ENCODE results near the gene SCG2.
A peak's percentile ranks its signal among the peaks of the same experiment; 100 is the strongest.

Gene SCG2, protein sequence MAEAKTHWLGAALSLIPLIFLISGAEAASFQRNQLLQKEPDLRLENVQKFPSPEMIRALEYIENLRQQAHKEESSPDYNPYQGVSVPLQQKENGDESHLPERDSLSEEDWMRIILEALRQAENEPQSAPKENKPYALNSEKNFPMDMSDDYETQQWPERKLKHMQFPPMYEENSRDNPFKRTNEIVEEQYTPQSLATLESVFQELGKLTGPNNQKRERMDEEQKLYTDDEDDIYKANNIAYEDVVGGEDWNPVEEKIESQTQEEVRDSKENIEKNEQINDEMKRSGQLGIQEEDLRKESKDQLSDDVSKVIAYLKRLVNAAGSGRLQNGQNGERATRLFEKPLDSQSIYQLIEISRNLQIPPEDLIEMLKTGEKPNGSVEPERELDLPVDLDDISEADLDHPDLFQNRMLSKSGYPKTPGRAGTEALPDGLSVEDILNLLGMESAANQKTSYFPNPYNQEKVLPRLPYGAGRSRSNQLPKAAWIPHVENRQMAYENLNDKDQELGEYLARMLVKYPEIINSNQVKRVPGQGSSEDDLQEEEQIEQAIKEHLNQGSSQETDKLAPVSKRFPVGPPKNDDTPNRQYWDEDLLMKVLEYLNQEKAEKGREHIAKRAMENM

GRCh38 chr2:223601932-223602666, at the start of gene SCG2:
SCG2 (minus strand) TSS chr2:223602361; CDS start chr2:223599282, 3,079 bp downstream.
- no peak within 1 kb of the TSS for H3K4me3 ChIP-seq (ENCODE audit: low read depth, low read length)

DNA sequence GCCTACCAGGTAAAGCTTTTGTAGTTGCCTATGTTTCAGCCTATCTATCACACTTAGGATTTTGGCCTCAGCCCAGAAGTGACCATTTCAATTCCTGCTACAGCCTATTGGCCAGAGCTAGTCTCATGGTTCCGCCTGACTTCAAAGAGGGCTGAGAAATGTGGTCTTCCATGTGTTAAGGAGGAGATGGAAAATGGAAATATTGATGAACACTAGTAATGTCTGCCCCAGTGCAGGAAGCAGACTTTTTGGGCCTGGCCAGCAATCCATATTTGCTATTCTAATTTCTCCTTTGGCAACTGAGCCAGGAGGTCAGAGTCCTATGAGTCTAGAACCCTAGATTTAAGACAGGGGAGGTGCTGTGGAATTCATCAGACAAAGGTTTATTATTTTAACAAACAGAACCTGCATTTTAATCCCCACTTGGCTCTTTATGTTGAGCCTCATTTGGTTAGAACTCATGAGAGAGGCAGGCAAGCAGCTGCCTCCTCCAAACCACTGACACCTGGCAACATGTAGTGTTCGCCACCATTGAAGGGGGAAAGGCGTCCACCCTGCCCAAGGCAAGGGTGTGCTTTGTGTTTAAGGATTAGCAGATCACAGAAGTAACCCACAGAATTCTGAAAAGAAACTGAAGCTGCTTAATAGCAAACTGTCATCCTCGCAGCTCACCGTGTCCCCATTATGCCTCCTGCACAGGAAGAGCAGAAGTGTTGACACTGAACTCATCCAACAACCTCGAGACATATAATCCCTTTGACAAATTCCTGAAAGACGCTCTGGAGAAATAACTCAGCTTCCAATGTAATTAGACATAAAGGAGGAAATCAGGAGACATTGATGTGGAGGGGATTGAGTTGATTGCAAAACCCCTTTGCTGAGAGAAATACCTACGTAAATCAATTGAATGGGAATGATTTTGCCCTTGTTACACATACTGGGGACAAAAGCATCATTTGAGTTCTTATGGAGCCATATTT, 47.7 kb upstream of the SCG2 start:
- DNase-seq (ENCODE audit: low read depth): no peak
- no peak overlapping the region for H3K4me3 ChIP-seq (ENCODE audit: low read depth, low read length)
- TF ChIP-seq, protein P1, sequence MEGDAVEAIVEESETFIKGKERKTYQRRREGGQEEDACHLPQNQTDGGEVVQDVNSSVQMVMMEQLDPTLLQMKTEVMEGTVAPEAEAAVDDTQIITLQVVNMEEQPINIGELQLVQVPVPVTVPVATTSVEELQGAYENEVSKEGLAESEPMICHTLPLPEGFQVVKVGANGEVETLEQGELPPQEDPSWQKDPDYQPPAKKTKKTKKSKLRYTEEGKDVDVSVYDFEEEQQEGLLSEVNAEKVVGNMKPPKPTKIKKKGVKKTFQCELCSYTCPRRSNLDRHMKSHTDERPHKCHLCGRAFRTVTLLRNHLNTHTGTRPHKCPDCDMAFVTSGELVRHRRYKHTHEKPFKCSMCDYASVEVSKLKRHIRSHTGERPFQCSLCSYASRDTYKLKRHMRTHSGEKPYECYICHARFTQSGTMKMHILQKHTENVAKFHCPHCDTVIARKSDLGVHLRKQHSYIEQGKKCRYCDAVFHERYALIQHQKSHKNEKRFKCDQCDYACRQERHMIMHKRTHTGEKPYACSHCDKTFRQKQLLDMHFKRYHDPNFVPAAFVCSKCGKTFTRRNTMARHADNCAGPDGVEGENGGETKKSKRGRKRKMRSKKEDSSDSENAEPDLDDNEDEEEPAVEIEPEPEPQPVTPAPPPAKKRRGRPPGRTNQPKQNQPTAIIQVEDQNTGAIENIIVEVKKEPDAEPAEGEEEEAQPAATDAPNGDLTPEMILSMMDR (IDR thresholded peaks at IDR 0.05; ENCODE audit: control insufficient read depth, extremely low read depth, insufficient read depth): no peak

More at GRCh38 chr2:223601932-223602666, at the start of gene SCG2:
- TF ChIP-seq, protein P1 (IDR thresholded peaks at IDR 0.05; ENCODE audit: control insufficient read depth, extremely low read depth, insufficient read depth): no peak
- peak; percentile 10 for DNase-seq (ENCODE audit: low read depth)

GRCh38 chr2:223648755-223649154, 46.6 kb upstream of the SCG2 start:
- no peak for DNase-seq (ENCODE audit: low read depth)
- TF ChIP-seq, protein P1 (IDR thresholded peaks at IDR 0.05; ENCODE audit: control insufficient read depth, extremely low read depth, insufficient read depth): no peak
- no peak overlapping the region for H3K4me3 ChIP-seq (ENCODE audit: low read depth, low read length)

DNA sequence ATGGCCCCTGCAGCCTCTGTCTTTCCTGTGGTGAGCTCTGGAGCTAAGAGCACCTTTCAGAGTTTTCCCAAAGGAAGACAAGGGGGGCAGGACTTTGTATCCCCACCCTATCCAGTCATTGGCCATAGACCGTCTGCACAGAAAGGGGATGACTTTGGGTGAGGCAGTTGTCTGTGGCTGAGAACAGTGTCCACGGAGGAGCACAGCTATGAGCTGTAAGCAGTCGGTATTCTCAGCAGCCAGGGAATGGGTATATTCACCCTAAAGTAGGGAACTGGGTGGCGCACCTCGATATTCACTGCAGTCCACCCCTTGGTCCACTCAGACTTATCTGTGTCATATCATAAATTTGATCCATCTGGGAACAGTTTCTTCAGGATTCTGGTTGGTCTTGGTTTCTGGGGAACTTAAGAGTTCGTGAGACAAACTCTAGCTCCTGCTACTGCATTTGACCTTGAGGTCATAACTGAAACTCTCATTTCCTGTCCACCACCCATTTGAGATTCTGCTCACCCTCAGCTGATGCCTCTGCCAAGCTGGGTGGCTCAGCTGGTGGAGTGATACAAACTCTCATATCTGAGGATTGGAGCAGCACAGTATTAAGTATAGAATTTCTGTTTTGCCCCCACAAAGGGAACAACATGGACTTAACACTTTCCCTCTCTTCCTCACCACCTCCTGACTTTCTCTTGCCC, 45.2 kb upstream of the SCG2 start:
- TF ChIP-seq, protein P1 (IDR thresholded peaks at IDR 0.05; ENCODE audit: control insufficient read depth, extremely low read depth, insufficient read depth): no peak
- no peak for DNase-seq (ENCODE audit: low read depth)
- H3K4me3 ChIP-seq (ENCODE audit: low read depth, low read length): no peak overlapping the region

GRCh38 chr2:223644136-223644535, 42.0 kb upstream of the SCG2 start:
- TF ChIP-seq, protein P1 (IDR thresholded peaks at IDR 0.05; ENCODE audit: control insufficient read depth, extremely low read depth, insufficient read depth): no peak
- H3K4me3 ChIP-seq (ENCODE audit: low read depth, low read length): no peak overlapping the region
- no peak for DNase-seq (ENCODE audit: low read depth)

Measured in LNCaP clone FGC (cell line).